ENCODE measurements around the gene ERFL.
"Not testable (repeated sequence)": the region's sequence is repeated elsewhere in the genome, so short reads cannot be mapped to it uniquely, and the experiment has no call there.

The ERFL gene

DNA sequence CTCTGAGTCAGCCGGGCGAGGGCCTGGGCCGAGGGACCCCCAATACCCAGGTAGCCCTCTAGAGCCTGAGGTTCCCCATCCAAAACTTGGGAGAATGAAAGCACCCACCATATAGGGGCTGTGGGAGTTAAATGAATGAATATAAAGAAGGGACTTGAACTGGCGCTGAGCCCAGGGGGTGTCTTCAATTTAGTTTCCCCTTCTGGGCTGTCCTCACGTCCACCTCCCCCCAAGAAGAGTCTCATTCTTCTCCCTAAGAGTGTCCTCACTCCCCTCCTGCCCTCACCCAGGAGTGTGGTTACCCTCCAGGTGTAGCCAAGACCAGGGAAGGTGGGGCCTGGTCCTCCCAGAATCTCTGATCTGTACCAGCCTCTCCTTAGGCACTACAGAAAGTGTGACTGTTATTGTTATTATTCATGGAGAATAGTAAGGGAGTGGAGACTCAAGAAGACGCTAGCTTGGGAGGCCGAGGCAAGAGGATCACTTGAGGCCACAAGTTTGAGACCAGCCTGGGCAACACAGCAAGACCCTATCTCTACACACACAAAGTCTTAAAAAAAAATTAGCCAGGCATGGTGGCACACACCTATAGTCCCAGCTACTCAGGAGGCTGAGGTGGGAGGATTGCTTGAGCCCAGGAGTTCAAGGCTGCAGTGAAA, 48.5 kb downstream of the ERFL start:
- FAIRE-seq: no peak

DNA sequence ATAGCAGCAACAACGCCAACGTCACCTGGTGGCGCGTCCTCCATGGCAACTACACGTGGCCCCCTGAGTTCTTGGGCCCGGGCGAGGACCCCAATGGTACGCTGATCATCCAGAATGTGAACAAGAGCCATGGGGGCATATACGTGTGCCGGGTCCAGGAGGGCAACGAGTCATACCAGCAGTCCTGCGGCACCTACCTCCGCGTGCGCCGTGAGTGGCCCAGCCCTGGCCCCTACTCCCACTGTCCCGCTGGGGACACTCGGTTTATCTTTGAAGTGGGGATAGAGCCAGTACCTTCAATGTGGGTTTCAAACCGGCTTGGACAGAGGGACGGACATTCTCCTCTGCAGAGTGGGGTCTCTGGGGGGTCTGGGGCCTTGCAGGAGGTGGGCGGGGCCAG, 49.2 kb downstream of the ERFL start:
- FAIRE-seq (no peak), DNase-seq (ENCODE audit: low spot score) (no peak)

More for the DNA sequence above, 48.5 kb downstream of the ERFL start:
- no peak for DNase-seq (ENCODE audit: low spot score)

DNA sequence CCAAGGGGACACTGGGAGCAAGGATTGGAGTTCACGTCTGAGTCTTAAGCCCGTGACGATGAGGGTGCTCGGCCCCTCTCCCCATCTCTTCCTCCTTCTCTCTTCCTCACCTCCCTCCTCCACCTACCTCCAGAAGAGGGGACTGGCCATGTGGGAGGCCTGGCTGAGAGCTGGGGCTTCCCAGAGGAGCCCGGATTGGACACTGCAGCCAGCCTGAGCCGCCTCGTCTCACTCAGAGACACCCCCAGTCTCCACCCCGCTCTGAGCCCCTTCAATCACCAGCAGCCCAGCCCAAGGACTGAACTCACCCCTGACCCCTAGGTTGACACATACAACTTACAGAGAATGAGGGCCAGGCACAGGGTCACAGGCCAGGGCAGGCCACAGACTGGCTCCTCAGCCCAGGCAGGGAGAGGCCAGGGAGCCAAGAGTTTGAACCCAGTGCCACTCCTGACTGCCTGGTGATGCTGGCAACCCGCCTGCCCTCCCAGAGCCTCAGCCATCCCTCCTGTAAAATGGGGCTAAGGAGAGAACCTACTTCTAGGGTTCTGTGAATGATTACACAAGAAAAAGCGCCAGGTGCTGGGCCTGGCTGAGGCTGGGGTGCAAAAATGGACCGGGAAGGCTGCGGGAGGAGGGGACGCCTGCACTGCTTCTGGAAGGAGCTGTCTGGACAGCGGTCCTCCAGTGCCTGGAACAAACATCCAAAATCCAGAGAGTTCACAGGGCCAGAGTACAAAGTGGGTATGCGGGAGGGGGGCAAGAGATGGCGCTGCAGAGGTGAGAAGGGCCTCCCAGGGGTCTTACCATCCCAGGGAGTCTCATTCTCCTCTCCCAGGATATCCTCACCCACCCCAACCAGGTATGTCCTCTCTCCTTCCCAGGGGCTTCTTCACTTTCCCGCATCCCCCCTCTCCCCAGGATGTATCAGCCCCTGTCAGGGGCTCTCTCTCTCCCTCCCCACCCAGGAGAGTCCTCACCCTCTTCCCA, 50.0 kb downstream of the ERFL start:
- FAIRE-seq (no peak), DNase-seq (ENCODE audit: low spot score) (no peak)

DNA sequence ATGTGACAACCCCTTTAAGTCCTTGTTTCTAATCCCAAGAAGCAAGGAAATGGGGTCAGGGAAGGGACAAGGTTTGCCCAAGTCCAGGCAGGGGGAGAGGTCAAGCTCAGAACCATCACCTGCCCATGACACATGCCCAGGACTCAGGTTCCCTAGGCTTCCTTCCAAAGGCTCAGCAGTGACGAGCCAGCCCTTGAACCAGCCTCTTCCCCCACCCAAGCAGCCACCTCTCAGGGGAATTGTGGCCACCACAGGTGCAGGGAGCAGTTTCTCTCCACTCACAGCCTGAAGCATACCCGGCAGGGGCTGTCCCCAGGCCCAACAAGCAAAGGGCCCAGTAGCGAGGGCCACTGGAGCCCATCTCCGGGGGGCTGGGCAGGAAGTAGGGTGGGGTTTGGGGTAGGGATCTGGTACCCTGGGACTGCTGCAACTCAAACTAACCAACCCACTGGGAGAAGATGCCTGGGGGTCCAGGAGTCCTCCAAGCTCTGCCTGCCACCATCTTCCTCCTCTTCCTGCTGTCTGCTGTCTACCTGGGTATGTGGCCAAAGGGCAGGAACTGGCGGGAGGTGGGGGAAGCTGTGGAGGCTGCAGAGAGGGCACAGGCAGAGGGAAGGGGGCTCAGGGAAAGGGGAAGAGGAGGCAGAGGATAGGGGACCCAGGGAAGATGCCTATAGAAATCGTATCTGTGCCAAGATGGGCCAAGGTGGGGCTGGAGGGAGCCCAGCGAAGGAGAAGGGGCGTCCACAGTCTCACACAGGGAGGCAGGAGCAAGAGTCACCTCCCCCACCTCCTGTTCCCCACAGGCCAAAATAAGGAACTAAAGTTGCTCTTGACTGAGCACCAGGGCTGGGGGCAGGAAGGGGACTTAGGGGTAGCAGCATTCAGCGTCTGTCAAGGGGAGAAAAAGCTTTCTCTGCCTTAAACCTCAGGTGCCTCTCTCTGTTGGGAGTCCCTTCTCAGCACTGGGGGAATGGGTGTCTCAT, 51.1 kb downstream of the ERFL start, which contains the start of gene CD79A:
Gene CD79A (plus strand): TSS at position 433 of the 986 bp plus-strand sequence. CDS start 26 bp downstream, at position 459.
- no peak for DNase-seq (ENCODE audit: low spot score)
- no peak for FAIRE-seq

DNA sequence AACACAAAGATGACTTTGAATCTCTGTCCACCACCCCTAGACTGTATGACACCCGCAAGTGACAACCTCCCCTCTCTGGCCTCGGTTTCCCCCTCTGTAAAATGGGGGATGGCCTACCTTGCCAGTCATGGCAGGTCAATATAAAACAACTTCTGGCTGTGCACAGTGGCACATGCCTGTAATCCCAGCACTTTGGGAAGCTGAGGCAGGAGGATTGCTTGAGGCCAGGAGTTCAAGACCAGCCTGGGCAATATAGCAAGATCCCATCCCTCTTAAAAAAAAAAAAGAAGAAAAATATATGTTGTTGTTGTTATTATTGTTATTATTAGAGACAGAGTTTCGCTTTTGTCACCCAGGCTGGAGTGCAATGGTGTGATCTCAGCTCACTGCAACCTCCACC, 52.3 kb downstream of the ERFL start:
- not testable (repeated sequence) for FAIRE-seq; DNase-seq (ENCODE audit: low spot score)

DNA sequence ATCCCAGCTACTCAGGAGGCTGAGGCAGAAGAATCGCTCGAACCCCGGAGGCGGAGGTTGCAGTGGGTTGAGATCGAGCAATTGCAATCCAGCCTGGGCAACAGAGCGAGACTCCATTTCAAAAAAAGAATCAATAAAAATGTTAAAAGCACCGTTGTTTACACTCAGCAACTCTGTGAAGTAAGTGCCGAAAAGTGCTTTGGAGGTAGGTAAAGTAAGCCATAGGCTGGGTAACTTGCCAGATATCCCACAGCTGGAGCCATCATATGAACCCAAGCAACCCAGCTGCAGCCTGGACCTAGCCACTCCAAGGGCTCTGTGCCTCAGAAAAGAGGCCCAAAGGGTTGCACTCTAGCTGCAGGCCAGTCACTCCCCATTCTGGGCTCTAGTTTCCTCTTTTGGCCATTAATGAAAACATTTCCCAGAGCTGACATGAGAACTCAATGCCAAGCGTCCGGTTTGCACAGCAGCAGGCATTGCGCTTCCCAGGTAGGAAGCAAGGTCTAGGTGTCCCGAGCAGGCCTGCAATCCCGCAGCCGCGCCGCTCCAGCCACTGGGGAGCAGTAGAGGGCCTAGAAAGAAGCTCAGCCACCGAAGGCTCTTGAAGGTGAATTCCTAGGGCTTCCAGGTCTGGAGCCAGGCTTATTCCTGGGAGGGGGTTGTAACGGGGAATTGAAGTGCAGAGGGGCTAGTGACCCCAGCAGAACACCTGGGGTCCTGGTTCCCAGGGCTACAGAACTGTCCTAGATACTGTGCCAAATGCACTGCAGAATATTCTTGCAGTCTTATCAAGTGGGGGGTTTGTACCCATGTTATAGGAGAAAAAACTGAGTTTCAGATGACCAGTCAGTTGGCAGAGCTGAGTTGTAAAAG, 55.2 kb downstream of the ERFL start:
- no peak for FAIRE-seq
- peak; percentile 64 for DNase-seq (ENCODE audit: low spot score)

DNA sequence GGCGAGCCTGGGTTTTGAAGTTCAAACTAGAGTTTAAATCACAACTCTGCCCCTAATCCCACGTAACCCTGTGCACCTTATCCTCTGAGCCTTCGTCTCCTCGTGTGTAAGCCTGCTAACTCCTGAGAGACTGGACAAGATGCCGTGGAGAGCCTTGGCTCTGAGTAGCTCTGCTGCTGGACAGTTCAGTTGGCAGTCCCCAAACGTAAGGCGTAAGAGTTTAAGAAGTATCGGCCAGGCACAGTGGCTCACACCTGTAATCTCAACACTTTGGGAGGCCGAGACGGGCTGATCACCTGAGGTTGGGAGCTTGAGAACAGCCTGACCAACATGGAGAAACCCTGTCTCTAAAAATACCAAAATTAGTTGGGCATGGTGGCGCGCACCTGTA, 55.9 kb downstream of the ERFL start:
- FAIRE-seq (no peak), DNase-seq (ENCODE audit: low spot score) (no peak)

DNA sequence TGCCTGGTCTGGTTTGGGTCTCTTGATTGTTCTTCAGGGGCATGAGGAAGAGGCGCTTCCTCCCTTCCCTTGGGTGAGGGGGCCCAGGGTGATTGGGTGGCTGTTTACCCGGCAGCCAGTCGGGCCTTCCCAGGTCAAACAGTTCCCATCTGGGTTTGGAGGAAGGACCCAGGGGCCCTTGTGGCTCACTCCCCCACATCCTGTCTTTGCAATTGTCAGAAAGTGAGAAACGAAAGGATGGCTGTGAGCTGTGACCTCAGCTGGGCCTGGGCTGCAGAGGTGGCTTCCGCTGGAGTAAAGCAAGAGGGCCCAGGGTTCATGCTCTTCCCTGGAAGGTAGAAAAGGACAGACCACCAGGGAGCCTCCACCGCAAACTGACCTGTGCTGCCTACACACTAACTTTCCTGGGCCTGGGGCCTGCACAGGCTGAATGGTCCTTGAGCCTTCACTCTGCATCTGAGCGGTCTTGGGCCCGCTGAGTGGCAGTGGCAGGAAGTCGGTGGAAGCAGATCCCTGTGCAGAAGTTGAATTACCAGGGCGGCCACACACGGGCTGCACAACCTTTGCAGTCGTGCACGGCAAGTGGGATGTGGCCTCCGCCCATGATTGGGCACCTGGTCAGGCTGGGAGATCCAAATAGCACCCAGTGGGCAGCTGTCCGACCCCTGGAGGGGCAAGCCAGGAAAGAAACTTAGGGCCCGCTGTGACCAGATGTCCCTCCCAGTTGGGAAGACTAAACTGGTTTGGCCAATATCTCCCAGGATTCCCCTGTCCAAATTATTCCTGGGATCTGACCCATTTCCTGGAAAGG, 56.5 kb downstream of the ERFL start:
- FAIRE-seq: no peak

DNA sequence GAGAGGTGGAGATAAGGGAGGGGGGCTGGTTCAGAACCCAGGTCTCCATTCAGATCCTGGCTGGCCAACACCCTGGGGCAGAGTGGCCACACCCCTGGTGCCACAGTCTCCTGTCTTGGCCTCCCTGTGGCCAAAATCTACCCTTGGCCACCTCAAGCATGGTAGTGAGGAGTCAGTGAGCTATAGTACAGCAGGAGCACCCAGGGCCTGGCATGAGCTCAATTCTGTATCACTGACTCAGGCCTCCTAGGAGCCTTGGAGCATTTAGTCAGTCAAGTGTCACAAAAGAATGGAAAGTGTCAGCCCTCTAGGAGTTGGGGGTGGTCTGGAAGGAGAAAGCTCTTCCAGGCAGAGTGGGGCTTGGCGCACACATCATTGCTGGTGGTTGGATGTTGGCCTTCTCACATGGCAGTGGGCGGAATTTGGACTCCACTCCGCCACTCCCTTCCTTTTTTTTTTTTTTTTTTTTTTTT, 57.8 kb downstream of the ERFL start:
- FAIRE-seq: no peak

More for the DNA sequence above, 56.5 kb downstream of the ERFL start:
- DNase-seq (ENCODE audit: low spot score): no peak

DNA sequence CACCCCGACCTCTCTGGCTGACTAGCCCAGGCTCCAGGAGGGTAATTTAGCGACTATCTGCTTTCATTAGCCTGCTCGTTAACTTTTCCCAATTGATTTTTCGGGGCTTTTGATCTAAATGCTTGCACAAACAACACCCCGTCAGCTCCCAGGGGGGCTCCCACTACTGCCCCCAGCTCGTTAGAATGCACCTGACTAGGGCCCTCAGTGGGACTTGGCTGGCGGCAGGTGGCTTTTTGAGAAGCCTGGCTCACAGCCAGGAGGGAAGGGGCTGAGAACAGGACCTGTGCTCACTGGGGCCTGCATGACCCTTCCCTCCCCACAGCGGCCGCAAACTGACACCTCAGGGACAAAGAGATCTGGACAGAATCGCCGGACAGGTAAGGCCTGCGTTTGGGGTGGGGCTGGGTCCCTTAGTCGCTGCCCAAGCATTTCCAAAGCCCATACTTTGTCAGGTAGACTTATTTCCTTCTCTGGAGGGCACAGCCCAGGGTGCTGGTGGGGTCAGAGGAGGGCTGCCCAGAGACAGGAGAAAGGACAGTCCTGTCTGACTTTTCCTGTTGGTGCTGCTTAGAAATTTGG, 58.8 kb downstream of the ERFL start:
- FAIRE-seq (no peak), DNase-seq (ENCODE audit: low spot score) (no peak)

More for the DNA sequence above, 57.8 kb downstream of the ERFL start:
- peak; percentile 63 for DNase-seq (ENCODE audit: low spot score)

DNA sequence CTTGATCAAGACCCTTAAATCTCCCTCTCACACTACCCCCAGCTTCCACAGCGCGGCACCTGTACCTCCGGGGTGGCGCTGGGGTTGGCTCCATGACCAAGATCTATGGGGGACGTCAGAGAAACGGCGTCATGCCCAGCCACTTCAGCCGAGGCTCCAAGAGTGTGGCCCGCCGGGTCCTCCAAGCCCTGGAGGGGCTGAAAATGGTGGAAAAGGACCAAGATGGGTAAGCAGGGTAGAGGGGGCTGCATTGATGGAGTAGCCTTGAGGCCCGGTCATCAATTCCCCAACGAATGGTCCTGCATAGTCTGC, 59.3 kb downstream of the ERFL start:
- DNase-seq (ENCODE audit: low spot score): no peak
- no peak for FAIRE-seq

DNA sequence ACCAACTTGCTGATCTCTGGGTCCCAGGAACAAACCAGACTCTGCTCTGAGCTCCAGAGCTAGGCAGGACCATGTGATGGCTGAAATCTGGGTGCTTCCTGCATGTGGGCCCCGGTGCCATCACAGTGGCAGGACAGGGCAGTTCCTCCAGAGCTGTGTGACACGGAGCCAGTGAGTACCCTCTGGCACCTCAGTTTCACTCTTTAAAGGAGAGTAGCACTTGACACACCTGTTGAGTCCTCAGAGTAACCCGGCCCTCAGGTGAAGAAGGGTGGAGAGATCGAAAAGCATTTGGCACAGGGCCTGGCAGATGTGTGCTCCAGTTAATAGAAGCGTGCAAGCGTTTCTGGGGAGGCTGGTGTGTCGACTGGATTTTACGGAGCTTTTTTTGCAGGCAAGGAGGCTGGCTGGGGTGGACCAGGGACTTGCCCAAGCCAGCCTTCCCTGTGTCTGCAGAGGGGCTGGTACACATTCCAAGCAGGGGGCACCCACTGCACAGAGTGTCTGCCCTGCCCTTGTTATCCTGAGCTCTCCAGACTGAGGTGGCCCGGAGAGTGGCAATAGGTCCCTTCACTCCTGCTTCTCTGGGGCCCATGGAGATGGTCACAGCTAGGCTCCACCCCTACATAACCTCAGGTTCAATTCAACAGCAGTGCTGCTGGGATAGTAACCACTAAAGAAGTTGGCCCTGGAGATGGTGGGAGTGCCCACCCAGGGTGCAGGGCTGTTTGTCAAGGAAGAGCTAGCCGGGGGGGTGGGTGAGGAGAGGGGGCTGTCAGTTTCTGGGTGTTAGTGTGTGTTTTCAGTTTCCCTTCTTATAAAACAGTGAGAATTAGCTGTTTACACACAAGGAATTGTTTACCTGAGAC, 59.9 kb downstream of the ERFL start:
- DNase-seq (ENCODE audit: low spot score) (no peak), FAIRE-seq (no peak)

DNA sequence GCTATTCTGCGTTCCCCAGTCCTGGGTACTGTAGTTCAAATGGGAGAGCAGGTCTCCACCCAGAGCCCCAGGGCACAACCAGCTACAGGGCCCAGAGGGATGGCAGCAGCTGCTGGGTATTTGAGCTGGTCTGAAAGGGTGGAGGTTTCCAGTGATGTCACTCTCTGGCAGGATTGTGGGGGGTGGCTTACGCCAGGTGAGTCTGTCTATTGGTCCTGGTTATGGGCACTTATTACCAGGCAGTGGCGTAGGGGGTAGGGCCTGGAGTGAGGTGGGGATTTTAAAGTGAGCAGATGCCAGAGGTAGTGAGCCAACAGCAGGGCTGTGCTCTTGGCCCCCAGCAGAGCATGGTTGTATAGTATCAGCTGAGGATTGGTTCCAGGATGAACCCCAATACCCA, 62.0 kb downstream of the ERFL start:
- no peak for FAIRE-seq
- DNase-seq (ENCODE audit: low spot score): no peak

DNA sequence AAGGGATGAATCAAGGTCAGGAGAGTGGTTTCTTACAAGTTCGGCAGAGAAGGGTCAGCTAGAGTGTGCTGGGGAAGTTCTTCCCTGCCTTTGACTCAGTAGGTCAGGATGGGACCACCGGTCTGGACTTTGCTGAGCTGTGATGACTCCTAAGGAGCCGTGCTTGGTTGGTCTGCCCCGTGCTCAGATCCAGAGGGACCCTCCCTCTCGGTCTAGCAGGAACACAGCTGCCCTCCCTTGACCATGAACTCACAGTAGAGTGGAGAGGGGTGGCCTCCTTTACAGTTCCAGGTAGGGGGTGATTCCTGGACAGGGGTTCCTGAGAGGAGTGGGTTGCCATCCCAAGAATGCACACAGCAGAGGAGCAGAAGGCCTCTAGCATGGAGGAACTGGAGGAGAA, 63.9 kb downstream of the ERFL start:
- DNase-seq (ENCODE audit: low spot score): no peak

DNA sequence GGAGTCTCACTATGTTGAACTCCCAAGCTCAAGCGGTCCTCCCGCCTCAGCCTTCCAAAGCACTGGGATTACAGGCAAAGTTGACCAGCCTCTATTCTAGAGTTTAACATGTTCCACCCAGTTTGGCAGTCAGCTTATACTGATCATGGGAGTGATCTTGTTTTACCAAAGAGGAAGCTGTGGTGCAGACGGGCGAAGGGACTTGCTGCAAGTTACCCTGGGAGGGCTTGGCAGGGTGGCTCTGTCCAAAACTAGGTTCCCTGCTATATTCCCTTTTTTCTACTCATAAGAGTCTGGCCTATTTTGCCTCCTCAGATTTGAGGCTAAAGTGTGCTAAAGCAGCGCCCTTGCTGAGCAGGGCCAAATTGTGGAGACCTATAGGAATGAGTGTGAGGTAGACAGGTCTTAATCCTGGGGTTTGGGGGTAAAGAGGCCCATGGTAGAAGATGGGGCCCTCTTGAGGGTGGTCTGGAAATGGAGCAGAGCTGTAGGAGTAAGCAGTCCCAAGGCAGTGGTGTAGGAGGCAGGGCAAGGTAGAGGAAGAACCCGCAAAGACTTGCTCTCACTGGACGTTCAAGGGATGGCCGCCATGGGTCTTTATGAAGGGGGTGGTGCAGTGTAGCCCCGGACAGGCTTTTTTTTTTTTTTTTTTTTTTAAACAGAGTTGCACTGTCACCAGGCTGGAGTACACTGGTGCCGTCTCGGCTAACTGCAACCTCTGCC, 64.9 kb downstream of the ERFL start:
- FAIRE-seq: no peak

More for the DNA sequence above, 63.9 kb downstream of the ERFL start:
- no peak for FAIRE-seq

DNA sequence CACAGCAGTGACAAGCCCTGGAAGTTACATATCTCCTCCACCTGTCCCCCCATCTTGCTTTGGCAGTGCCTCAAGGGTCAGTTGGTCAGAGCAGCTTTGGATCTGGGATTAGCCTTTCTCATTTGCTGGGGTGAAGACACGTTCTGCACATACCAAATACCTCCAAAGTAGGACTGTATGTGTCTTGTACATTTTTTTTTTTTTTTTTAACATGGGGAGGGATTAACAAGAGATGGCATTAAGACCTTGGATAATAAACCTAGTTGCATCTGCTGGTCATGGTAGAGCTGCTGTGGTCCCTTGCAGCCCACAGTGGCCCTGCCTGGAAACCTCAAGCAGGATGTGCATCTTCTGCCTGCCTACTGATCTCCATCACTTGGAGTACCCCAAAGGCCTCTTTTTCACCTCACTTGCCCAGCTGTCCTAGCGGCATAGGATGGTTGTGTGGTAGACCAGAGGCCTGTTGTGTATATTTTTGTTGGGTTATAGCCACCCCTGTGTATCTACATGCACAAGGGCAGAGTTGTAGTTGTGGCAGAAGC, 65.7 kb downstream of the ERFL start:
- DNase-seq (ENCODE audit: low spot score) (no peak), FAIRE-seq (no peak)

More for the DNA sequence above, 64.9 kb downstream of the ERFL start:
- no peak for DNase-seq (ENCODE audit: low spot score)

DNA sequence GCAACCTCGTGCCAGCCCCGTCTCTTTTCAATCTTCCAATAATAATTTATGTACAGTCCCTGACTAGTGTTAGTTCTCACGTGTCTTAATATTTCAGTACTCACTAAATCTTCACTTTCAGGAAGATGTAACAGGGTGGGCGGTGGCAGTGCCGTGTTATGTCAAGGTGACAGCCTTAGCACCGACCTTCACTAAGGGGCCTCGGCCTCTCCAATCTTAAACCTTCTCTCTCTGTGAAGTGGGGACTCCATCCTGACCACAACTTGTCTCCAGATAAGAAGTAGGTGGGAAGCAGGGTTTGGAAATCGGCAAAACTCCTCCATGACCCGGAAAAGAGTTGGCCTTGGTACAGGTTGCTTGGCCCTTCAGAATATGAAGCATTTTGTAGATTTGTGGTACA, 66.4 kb downstream of the ERFL start:
- DNase-seq (ENCODE audit: low spot score) (no peak), FAIRE-seq (no peak)
